Kidney (tissue), 14 donors: ENCODE data around the gene FITM1. TPM values are rescaled to one million over a fixed set of nuclear protein-coding genes. Genes with fewer than 3 reads are reported as not detected.
A peak's percentile ranks its signal among the peaks of the same experiment; 100 is the strongest.

Source experiments
- DNase-seq, 5 donors: peaks; one replicate each; pipeline ENCODE4 v3.0.0-alpha.2; 2013 to 2020
- FAIRE-seq: peaks from 2 replicates; lab custom pipeline; 2012; peaks lifted over from hg19 to GRCh38; lab: Jason Lieb, UNC
- H3K27ac ChIP-seq, 2 donors: one replicate each; pipeline ENCODE4 v1.7.0; 2013; ENCODE audit warnings: low read depth in 2 of 2, low read length in 2 of 2, inconsistent platforms in 1 of 2
- H3K27me3 ChIP-seq: one replicate; pipeline ENCODE4 v1.7.1; 2013; ENCODE audit warnings: low read length, inconsistent platforms; ENCODE audit not compliant: control insufficient read depth, insufficient read depth
- H3K36me3 ChIP-seq, 3 donors: one replicate each; pipeline versions ENCODE4 v1.7.0 to v1.7.1; 2013; ENCODE audit warnings: low read length in 3 of 3, control low read depth in 1 of 3, inconsistent platforms in 1 of 3; ENCODE audit not compliant: insufficient read depth in 3 of 3, control insufficient read depth in 2 of 3
- H3K4me1 ChIP-seq, 3 donors: one replicate each; pipeline versions ENCODE4 v1.7.0 to v1.7.1; 2013; ENCODE audit warnings: low read length in 3 of 3, inconsistent platforms in 1 of 3, low read depth in 1 of 3; ENCODE audit not compliant: control insufficient read depth in 2 of 3, insufficient read depth in 2 of 3
- H3K4me3 ChIP-seq, 3 donors: one replicate each; pipeline versions ENCODE4 v1.7.0 to v1.8.1; 2013; ENCODE audit warnings: low read length in 3 of 3, control low read depth in 1 of 3, inconsistent platforms in 1 of 3
- H3K9ac ChIP-seq, 3 donors: one replicate each; pipeline versions ENCODE4 v1.7.0 to v1.7.1; 2013; ENCODE audit warnings: low read length in 3 of 3, control low read depth in 1 of 3, inconsistent platforms in 1 of 3
- H3K9me3 ChIP-seq, 3 donors: one replicate each; pipeline versions ENCODE4 v1.7.0 to v1.7.1; 2013; ENCODE audit warnings: low read length in 3 of 3, control low read depth in 1 of 3, inconsistent platforms in 1 of 3; ENCODE audit not compliant: control insufficient read depth in 2 of 3, insufficient read depth in 1 of 3
- intact Hi-C: fragments of 100-400 bp; cut with DNase I; formaldehyde crosslinking; loops from one replicate; pipeline ENCODE4 v1.11.1; 2022
- polyA plus RNA-seq: library from polyadenylated mRNA; stranded (reverse); fragments of 350-450 nt; fragmentation: Illumina TruSeq; extraction: RNeasy Lipid Tissue Mini Kit (QIAGEN cat#74804); gene quantifications from one replicate; pipeline ENCODE4 v1.2.3, GENCODE V29; 2014; ENCODE audit warnings: low read depth, low replicate concordance; ENCODE audit not compliant: insufficient read depth
- total RNA-seq: library from RNA; stranded (reverse); fragmentation: NEBNext Ultra II Directional; extraction: Animal tissue kit (Norgen Biotek cat#: 25700); gene quantifications from one replicate; pipeline ENCODE4 v1.2.1, GENCODE V29; 2021
- TF ChIP-seq, protein P1 (sequence below): IDR thresholded peaks from 3 replicates; pipeline ENCODE4 v1.5.1; 2012; ENCODE audit warnings: mild to moderate bottlenecking, moderate library complexity, borderline replicate concordance; ENCODE audit not compliant: insufficient read depth; ENCODE audit errors: extremely low read depth
- donor health status: control.
- donor health status: control.
- donor health status: control.
- donor health status: control.
- donor health status: control.
- donor health status: DM: yes; HTN: yes; CAD: no.
- donor health status: Normal renal cell carcinoma (clear cell type).

Gene FITM1
- total and polyA plus RNA-seq, 2 donors from 2014 or later, result 1.2 to 1.3 TPM

GRCh38 chr14:24145219-24145618 is 14.8 kb downstream of the FITM1 start:
- no peak for FAIRE-seq
- TF ChIP-seq, protein P1, sequence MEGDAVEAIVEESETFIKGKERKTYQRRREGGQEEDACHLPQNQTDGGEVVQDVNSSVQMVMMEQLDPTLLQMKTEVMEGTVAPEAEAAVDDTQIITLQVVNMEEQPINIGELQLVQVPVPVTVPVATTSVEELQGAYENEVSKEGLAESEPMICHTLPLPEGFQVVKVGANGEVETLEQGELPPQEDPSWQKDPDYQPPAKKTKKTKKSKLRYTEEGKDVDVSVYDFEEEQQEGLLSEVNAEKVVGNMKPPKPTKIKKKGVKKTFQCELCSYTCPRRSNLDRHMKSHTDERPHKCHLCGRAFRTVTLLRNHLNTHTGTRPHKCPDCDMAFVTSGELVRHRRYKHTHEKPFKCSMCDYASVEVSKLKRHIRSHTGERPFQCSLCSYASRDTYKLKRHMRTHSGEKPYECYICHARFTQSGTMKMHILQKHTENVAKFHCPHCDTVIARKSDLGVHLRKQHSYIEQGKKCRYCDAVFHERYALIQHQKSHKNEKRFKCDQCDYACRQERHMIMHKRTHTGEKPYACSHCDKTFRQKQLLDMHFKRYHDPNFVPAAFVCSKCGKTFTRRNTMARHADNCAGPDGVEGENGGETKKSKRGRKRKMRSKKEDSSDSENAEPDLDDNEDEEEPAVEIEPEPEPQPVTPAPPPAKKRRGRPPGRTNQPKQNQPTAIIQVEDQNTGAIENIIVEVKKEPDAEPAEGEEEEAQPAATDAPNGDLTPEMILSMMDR, result no peak
- peak in 1 of 5 donors; percentile 18 for DNase-seq
- H3K4me3 ChIP-seq, result peak overlapping the region in 1 of 3 donors; percentile 94
- no peaks in the 10 kb centered on the region for H3K27me3 ChIP-seq
- intact Hi-C loops, result no loop called here
- H3K9ac ChIP-seq, result no peak overlapping the region
- H3K9me3 ChIP-seq, result no peaks in the 10 kb centered on the region
- H3K27ac ChIP-seq, result no peak overlapping the region
- H3K36me3 ChIP-seq, result peaks cover 4 to 11% (median 10%) of the 10 kb centered on the region in 3 donors
- peaks cover 2 to 32% (median 11%) of the 10 kb centered on the region in 3 donors for H3K4me1 ChIP-seq

- TF ChIP-seq, protein P1, result no peak
- intact Hi-C loops, result no loop called here
- peak overlapping the region; percentile 91 to 98 for H3K27ac ChIP-seq
- peaks cover 2 to 29% (median 11%) of the 10 kb centered on the region in 3 donors for H3K4me1 ChIP-seq
- peak overlapping the region; percentile 84 to 94 (median 87) for H3K4me3 ChIP-seq
- peaks cover 4 to 17% (median 15%) of the 10 kb centered on the region in 3 donors for H3K36me3 ChIP-seq
- H3K27me3 ChIP-seq, result no peaks in the 10 kb centered on the region
- DNase-seq (no peak), FAIRE-seq (no peak)
- H3K9me3 ChIP-seq, result no peaks in the 10 kb centered on the region
- H3K9ac ChIP-seq, result peak overlapping the region; percentile 50 to 92 (median 72)
Observed at GRCh38 chr14:24145690-24146452, 15.4 kb downstream of the FITM1 start.

DNA sequence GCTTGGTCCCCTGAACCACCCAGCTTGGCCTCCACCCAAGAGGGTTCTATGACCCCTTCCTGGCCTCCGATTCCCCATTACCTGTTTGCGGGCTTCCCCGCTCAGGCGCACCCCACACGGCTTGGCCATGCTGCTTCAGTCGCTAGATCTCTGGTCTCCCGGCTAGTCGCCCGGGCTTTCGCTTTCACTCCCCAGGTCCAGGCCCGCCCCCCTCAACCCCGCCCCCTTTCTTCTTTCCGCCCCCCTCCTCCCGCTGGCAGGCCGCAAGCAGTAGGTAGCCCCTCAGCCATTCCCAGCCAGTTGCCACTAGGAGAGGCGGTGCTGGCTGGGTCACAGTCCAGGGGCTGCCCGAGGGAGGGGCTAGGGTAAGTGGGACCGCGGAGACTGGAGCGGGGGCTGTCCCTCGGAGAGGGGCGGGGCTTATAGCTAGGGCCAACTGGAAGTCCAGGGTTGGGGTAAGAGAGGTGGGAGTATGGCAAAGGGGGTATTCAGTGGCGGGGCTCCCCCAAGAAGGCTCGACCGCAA is 16.1 kb downstream of the FITM1 start, which contains the start of gene PSME2:
TSS of gene PSME2 (minus strand) at position 158 of the 525 bp plus-strand sequence. CDS start at position 129, 29 bp downstream.
- Histone ChIP-seq H3K27me3 (no peaks in the 10 kb centered on the region), H3K4me1 (peaks cover 2 to 26% (median 11%) of the 10 kb centered on the region in 3 donors), H3K4me3 (peak within 1 kb of the TSS; percentile 84 to 94 (median 87)), H3K27ac (peak within 1 kb of the TSS; percentile 91 to 98), H3K9ac (peak within 1 kb of the TSS; percentile 72 to 92 (median 79)), H3K36me3 (peaks cover 4 to 24% (median 21%) of the 10 kb centered on the region in 3 donors), H3K9me3 (no peaks in the 10 kb centered on the region)
- TF ChIP-seq, protein P1, result peak; percentile 5
- DNase-seq (peak; percentile 99), FAIRE-seq (no peak)
- intact Hi-C loops, result no loop called here
